Frontal cortex (tissue), 4 donors: Measurements from ENCODE around the gene PLPPR1. TPM values are rescaled to one million over a fixed set of nuclear protein-coding genes. Genes with fewer than 3 reads are reported as not detected.

Experiments used
- DNase-seq, 2 donors: peaks; one replicate each; pipeline ENCODE4 v3.0.0; 2012; ENCODE audit warnings: low spot score in 2 of 2
- FAIRE-seq: peaks from 2 replicates; lab custom pipeline; 2012; peaks lifted over from hg19 to GRCh38; lab: Jason Lieb, UNC
- small RNA-seq: library from RNA; depleted of rRNA; stranded (forward); fragments of <200 nt; gene quantifications from one replicate; pipeline ENCODE3, GENCODE V24; 2014
- total RNA-seq: library from RNA; depleted of rRNA; stranded (reverse); fragments of >200 nt; gene quantifications from one replicate; pipeline ENCODE4 v1.2.3, GENCODE V29; 2014
- donor health status: control.
- donor health status: control.
- donor health status: control.

PLPPR1 gene
- total RNA-seq, 1 donor from 2014 or later = 249 TPM

DNA sequence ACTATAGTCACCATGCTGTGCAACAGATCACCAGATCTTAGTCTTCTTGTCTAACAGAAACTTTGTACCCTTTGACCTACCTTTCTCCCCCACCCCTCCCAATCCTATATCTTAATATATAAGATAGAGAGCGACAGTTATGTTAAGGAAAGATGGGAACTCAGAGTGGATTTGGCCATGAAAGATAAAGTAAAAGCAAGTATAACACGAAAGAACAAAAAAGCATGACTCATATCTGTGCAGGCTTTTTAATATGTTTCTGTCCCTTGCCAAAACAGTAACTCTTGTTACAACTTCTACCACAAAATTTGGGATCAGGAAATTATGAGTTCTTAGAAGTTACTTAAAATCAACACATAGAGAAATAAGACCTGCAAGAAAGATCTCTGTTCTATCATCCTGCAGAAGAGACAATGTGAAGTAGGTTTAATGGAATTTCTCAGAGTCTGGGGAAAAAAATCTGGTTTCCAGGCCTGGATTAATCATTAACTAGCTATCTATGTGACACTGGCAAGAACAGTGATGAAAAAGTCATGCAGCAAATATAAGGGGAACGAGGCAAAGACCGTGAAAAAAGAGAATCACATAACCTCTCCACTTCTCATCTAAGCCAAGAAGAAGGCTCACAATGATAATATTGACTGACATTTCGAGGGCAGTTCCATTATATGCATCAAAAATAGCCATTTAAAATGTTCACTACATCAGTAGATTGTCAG, 337.7 kb downstream of the PLPPR1 start:
- no peak for FAIRE-seq
- DNase-seq = no peak

DNA sequence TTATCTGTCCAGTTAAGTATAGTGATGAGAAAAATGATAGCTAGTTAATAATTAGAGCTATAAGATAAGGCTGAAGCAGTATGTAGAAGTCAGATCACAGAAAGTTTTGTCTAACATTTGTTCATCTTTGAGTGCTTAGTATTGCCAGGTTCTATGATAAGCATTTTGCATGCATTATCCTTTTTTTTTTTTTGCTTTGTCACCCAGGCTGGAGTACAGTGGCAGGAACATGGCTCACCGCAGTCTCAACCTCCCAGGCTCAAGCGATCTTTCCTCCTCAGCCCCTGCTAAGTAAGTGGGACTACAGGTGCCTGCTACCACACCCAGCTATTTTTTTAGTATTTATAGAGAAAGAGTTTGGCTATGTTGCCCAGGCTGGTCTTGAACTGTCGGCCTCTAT, 338.8 kb downstream of the PLPPR1 start:
- DNase-seq (no peak), FAIRE-seq (no peak)

- DNase-seq (no peak), FAIRE-seq (no peak)
Observed at GRCh38 chr9:101369286-101369685, 340.8 kb downstream of the PLPPR1 start.

GRCh38 chr9:101369884-101370531, 341.5 kb downstream of the PLPPR1 start:
- no peak for FAIRE-seq
- no peak for DNase-seq

DNA sequence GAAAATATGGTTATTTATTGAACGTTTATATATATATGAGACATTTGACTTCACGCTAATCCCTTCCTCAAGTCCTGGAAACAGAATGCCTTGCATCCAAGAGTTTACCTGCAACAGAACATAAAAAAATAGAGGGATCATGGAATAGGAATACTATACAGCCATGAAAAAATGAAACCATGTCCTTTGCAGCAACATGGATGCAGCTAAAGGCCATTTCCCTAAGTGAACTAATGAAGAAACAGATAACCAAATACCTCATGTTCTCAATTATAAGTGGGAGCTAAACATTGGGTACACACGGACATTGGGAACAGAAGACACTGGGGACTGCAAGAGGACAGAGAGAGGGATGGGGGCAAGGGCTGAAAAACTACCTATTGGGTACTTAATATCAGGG, 343.3 kb downstream of the PLPPR1 start:
- DNase-seq (no peak), FAIRE-seq (no peak)

DNA sequence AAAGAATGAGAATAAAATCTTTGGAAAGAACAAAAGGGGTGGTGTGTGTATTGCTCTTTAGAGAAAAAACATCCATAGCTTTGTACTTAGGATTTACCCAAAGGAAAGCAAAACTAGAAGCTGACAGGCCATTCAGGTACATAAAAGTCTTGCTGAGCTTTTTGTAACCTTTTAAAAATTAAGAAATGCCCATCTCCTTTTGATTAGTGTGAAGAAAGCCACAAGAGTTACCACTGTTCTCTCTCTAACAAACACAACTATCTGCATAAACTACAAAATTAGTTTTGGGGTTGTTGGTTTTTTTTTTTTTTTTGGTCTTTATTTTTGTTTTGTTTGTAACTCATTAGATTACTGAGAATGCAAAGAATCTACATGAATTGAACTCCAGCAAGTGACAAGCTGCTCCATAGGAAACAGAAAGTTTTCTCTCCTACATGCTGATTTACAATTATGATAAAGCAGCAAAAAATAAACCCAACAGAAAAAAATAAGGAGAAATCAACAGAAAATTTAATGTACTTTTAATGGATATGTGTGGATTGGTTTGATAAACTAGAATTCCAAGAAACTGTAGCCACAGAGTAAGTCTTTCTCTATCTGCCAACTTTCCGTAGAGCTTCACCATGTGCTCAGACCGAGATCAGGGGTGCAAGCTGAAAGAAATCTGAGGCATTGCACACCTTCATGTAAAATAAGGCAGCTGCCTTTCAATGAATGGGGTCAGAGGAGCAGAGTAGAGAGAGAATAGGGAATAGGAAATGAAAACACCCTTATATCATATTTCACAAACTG, 344.0 kb downstream of the PLPPR1 start:
- no peak for DNase-seq
- no peak for FAIRE-seq

Small RNA genes within 50 kb of the gene (small RNA-seq; reads per million reads assigned to genes)
- gene RF00322 = not detected
